ENCODE data around the gene OGFR. TPM values are rescaled to one million over a fixed set of nuclear protein-coding genes. Genes with fewer than 3 reads are reported as not detected.

OGFR gene
- total RNA-seq, 1 experiment from 2014 or later, result 46.1 TPM

- Histone ChIP-seq H3K9me3 (ENCODE audit: low read depth, low read length, poor library complexity, severe bottlenecking) (no peaks in the 10 kb centered on the region), H3K27ac (ENCODE audit: low read depth, low read length, poor library complexity, severe bottlenecking) (peak overlapping the region; percentile 34), H3K36me3 (ENCODE audit: insufficient read depth, low read length, poor library complexity, severe bottlenecking) (no peaks in the 10 kb centered on the region), H3K4me3 (ENCODE audit: low read depth, low read length, poor library complexity, severe bottlenecking) (no peak overlapping the region), H3K4me1 (ENCODE audit: insufficient read depth, low read length, poor library complexity, severe bottlenecking) (peaks cover 39% of the 10 kb centered on the region), H3K27me3 (replicated peaks; ENCODE audit: insufficient read depth, low read depth, low read length, poor library complexity) (no peaks in the 10 kb centered on the region)
- CTCF ChIA-PET, result interaction anchor here (0.6 to 0.7 kb wide), 2 partner anchors 12 to 56 kb away, joined by 3 read pairs; no protein-coding TSS in a partner anchor
- no peak for DNase-seq (ENCODE audit: low spot score)
- POLR2A ChIA-PET (ENCODE audit: low non-redundant PET), result no interaction called here
- no TSS peak for BruUV-seq (replicated peaks)
- TF ChIP-seq CTCF (conservative IDR thresholded peaks at IDR 0.05; ENCODE audit: low read depth, low read length) (no peak), EZH2 (IDR thresholded peaks at IDR 0.05; ENCODE audit: borderline replicate concordance, low read depth, low read length, poor library complexity, severe bottlenecking) (no peak)
- intact Hi-C loops (cut with micrococcal nuclease; ENCODE audit: unreplicated experiment), result no loop called here
These were observed 25.3 kb upstream of the OGFR start for GRCh38 chr20:62779417-62779685.

GRCh38 chr20:62780204-62780603 lies 24.4 kb upstream of the OGFR start:
- POLR2A ChIA-PET (ENCODE audit: low non-redundant PET), result no interaction called here
- no peaks in the 10 kb centered on the region for H3K27me3 ChIP-seq (replicated peaks; ENCODE audit: insufficient read depth, low read depth, low read length, poor library complexity)
- H3K4me3 ChIP-seq (ENCODE audit: low read depth, low read length, poor library complexity, severe bottlenecking), result no peak overlapping the region
- DNase-seq (ENCODE audit: low spot score), result no peak
- CTCF ChIA-PET, result interaction anchor here (0.7 kb wide), 1 partner anchor 11 kb away, joined by 3 read pairs; no protein-coding TSS in a partner anchor
- H3K27ac ChIP-seq (ENCODE audit: low read depth, low read length, poor library complexity, severe bottlenecking), result no peak overlapping the region
- no peaks in the 10 kb centered on the region for H3K9me3 ChIP-seq (ENCODE audit: low read depth, low read length, poor library complexity, severe bottlenecking)
- no peaks in the 10 kb centered on the region for H3K36me3 ChIP-seq (ENCODE audit: insufficient read depth, low read length, poor library complexity, severe bottlenecking)
- TF ChIP-seq CTCF (conservative IDR thresholded peaks at IDR 0.05; ENCODE audit: low read depth, low read length) (no peak), EZH2 (IDR thresholded peaks at IDR 0.05; ENCODE audit: borderline replicate concordance, low read depth, low read length, poor library complexity, severe bottlenecking) (no peak)
- BruUV-seq (replicated peaks), result no TSS peak
- intact Hi-C loops (cut with micrococcal nuclease; ENCODE audit: unreplicated experiment), result no loop called here
- peaks cover 30% of the 10 kb centered on the region for H3K4me1 ChIP-seq (ENCODE audit: insufficient read depth, low read length, poor library complexity, severe bottlenecking)

GRCh38 chr20:62780696-62781095 lies 23.9 kb upstream of the OGFR start:
- ChIA-PET POLR2A (ENCODE audit: low non-redundant PET) (no interaction called here), CTCF (no interaction called here)
- H3K27ac ChIP-seq (ENCODE audit: low read depth, low read length, poor library complexity, severe bottlenecking), result no peak overlapping the region
- TF ChIP-seq EZH2 (IDR thresholded peaks at IDR 0.05; ENCODE audit: borderline replicate concordance, low read depth, low read length, poor library complexity, severe bottlenecking) (no peak), CTCF (conservative IDR thresholded peaks at IDR 0.05; ENCODE audit: low read depth, low read length) (no peak)
- no peaks in the 10 kb centered on the region for H3K9me3 ChIP-seq (ENCODE audit: low read depth, low read length, poor library complexity, severe bottlenecking)
- H3K36me3 ChIP-seq (ENCODE audit: insufficient read depth, low read length, poor library complexity, severe bottlenecking), result no peaks in the 10 kb centered on the region
- H3K4me1 ChIP-seq (ENCODE audit: insufficient read depth, low read length, poor library complexity, severe bottlenecking), result peaks cover 27% of the 10 kb centered on the region
- intact Hi-C loops (cut with micrococcal nuclease; ENCODE audit: unreplicated experiment), result no loop called here
- no peak for DNase-seq (ENCODE audit: low spot score)
- H3K27me3 ChIP-seq (replicated peaks; ENCODE audit: insufficient read depth, low read depth, low read length, poor library complexity), result no peaks in the 10 kb centered on the region
- BruUV-seq (replicated peaks), result no TSS peak
- no peak overlapping the region for H3K4me3 ChIP-seq (ENCODE audit: low read depth, low read length, poor library complexity, severe bottlenecking)
